Skeletal muscle tissue (tissue), 5 donors: ENCODE measurements around the gene KRTAP10-11. TPM values are rescaled to one million over a fixed set of nuclear protein-coding genes. Genes with fewer than 3 reads are reported as not detected.

ENCODE experiments used
- H3K27ac ChIP-seq: one replicate; pipeline ENCODE4 v1.7.0; 2013; ENCODE audit warnings: mild to moderate bottlenecking, low read depth, low read length, inconsistent platforms
- H3K27me3 ChIP-seq, 3 donors: one replicate each; pipeline ENCODE4 v1.7.0; 2013; ENCODE audit warnings: low read length in 3 of 3; ENCODE audit not compliant: control insufficient read depth in 3 of 3, insufficient read depth in 3 of 3
- H3K36me3 ChIP-seq, 3 donors: one replicate each; pipeline ENCODE4 v1.7.0; 2013; ENCODE audit warnings: low read length in 3 of 3; ENCODE audit not compliant: control insufficient read depth in 3 of 3, insufficient read depth in 3 of 3
- H3K4me1 ChIP-seq, 3 donors: one replicate each; pipeline ENCODE4 v1.7.0; 2013; ENCODE audit warnings: low read length in 3 of 3, mild to moderate bottlenecking in 3 of 3; ENCODE audit not compliant: control insufficient read depth in 3 of 3, insufficient read depth in 3 of 3
- H3K4me3 ChIP-seq, 3 donors: one replicate each; pipeline ENCODE4 v1.7.0; 2013; ENCODE audit warnings: low read length in 3 of 3
- H3K9ac ChIP-seq, 3 donors: one replicate each; pipeline ENCODE4 v1.7.0; 2013; ENCODE audit warnings: low read length in 3 of 3, mild to moderate bottlenecking in 3 of 3, moderate library complexity in 2 of 3, low read depth in 1 of 3
- H3K9me3 ChIP-seq, 3 donors: one replicate each; pipeline ENCODE4 v1.7.0; 2013; ENCODE audit warnings: low read length in 3 of 3; ENCODE audit not compliant: control insufficient read depth in 3 of 3
- small RNA-seq: library from RNA; depleted of rRNA; stranded (forward); fragments of <200 nt; gene quantifications from one replicate; pipeline ENCODE3, GENCODE V24; 2014
- total RNA-seq: library from RNA; depleted of rRNA; stranded (reverse); fragments of >200 nt; gene quantifications from one replicate; pipeline ENCODE4 v1.2.3, GENCODE V29; 2014
- donor health status: Osteomylitis.

Gene KRTAP10-11
- total RNA-seq, 1 donor from 2014 or later = not detected

GRCh38 chr21:44691686-44692085, 45.5 kb downstream of the KRTAP10-11 start:
- Histone ChIP-seq H3K9me3 (peaks cover 3 to 11% (median 5%) of the 10 kb centered on the region in 3 donors), H3K27ac (no peak overlapping the region), H3K4me1 (no peaks in the 10 kb centered on the region), H3K27me3 (peaks cover 10 to 28% (median 21%) of the 10 kb centered on the region in 3 donors), H3K9ac (no peak overlapping the region), H3K4me3 (no peak overlapping the region), H3K36me3 (no peaks in the 10 kb centered on the region)

- Histone ChIP-seq H3K9ac (no peak overlapping the region), H3K9me3 (peaks cover 3 to 11% (median 5%) of the 10 kb centered on the region in 3 donors), H3K27me3 (peaks cover 11 to 26% (median 16%) of the 10 kb centered on the region in 3 donors), H3K4me1 (no peaks in the 10 kb centered on the region), H3K36me3 (no peaks in the 10 kb centered on the region), H3K4me3 (no peak overlapping the region), H3K27ac (no peak overlapping the region)
Observed at GRCh38 chr21:44692798-44693512, 46.7 kb downstream of the KRTAP10-11 start.

GRCh38 chr21:44694776-44695175, 48.6 kb downstream of the KRTAP10-11 start:
- no peaks in the 10 kb centered on the region for H3K4me1 ChIP-seq
- no peak overlapping the region for H3K4me3 ChIP-seq
- peaks cover 20 to 27% (median 26%) of the 10 kb centered on the region in 3 donors for H3K27me3 ChIP-seq
- H3K9ac ChIP-seq = no peak overlapping the region
- peaks cover 3 to 11% (median 5%) of the 10 kb centered on the region in 3 donors for H3K9me3 ChIP-seq
- no peak overlapping the region for H3K27ac ChIP-seq
- no peaks in the 10 kb centered on the region for H3K36me3 ChIP-seq

GRCh38 chr21:44695184-44695583, 49.0 kb downstream of the KRTAP10-11 start:
- peaks cover 24 to 31% (median 30%) of the 10 kb centered on the region in 3 donors for H3K27me3 ChIP-seq

GRCh38 chr21:44695641-44696040, 49.4 kb downstream of the KRTAP10-11 start:
- H3K36me3 ChIP-seq = no peaks in the 10 kb centered on the region

More at GRCh38 chr21:44695184-44695583, 49.0 kb downstream of the KRTAP10-11 start:
- Histone ChIP-seq H3K4me3 (no peak overlapping the region), H3K9ac (no peak overlapping the region), H3K36me3 (no peaks in the 10 kb centered on the region), H3K27ac (no peak overlapping the region), H3K4me1 (no peaks in the 10 kb centered on the region), H3K9me3 (peaks cover 3 to 11% (median 5%) of the 10 kb centered on the region in 3 donors)

GRCh38 chr21:44696572-44696971, 50.4 kb downstream of the KRTAP10-11 start:
- Histone ChIP-seq H3K4me3 (no peak overlapping the region), H3K4me1 (no peaks in the 10 kb centered on the region), H3K36me3 (no peaks in the 10 kb centered on the region), H3K27ac (no peak overlapping the region), H3K9me3 (peaks cover 3 to 11% (median 5%) of the 10 kb centered on the region in 3 donors), H3K9ac (no peak overlapping the region), H3K27me3 (peaks cover 38 to 45% (median 44%) of the 10 kb centered on the region in 3 donors)

More at GRCh38 chr21:44695641-44696040, 49.4 kb downstream of the KRTAP10-11 start:
- H3K9me3 ChIP-seq = peaks cover 3 to 11% (median 5%) of the 10 kb centered on the region in 3 donors
- no peak overlapping the region for H3K9ac ChIP-seq
- no peak overlapping the region for H3K27ac ChIP-seq
- no peak overlapping the region for H3K4me3 ChIP-seq
- H3K27me3 ChIP-seq = peaks cover 28 to 36% (median 35%) of the 10 kb centered on the region in 3 donors
- H3K4me1 ChIP-seq = no peaks in the 10 kb centered on the region

Small RNAs within 50 kb of the gene (small RNA-seq; reads per million reads assigned to genes)
- gene KRTAP12-6P = not detected

Other genes starting within 250 kb of the KRTAP10-11 start
- 0.52 TPM for gene LRRC3, start 190.9 kb upstream of the KRTAP10-11 start, total RNA-seq
- not detected for gene KRTAP10-1, start 106.2 kb upstream of the KRTAP10-11 start, total RNA-seq
- gene KRTAP10-2, start 94.9 kb upstream of the KRTAP10-11 start, total RNA-seq = not detected
- gene KRTAP10-3, start 87.6 kb upstream of the KRTAP10-11 start, total RNA-seq = not detected
- gene KRTAP10-4, start 72.7 kb upstream of the KRTAP10-11 start, total RNA-seq = not detected
- not detected for gene KRTAP10-5, start 65.8 kb upstream of the KRTAP10-11 start, total RNA-seq
- gene KRTAP10-6, start 53.9 kb upstream of the KRTAP10-11 start, total RNA-seq = not detected
- not detected for gene KRTAP10-7, start 45.8 kb upstream of the KRTAP10-11 start, total RNA-seq
- not detected for gene KRTAP10-8, start 34.3 kb upstream of the KRTAP10-11 start, total RNA-seq
- not detected for gene KRTAP10-9, start 19.3 kb upstream of the KRTAP10-11 start, total RNA-seq
- not detected for gene KRTAP10-10, start 9.1 kb upstream of the KRTAP10-11 start, total RNA-seq
- not detected for gene KRTAP12-4, start 8.2 kb downstream of the KRTAP10-11 start, total RNA-seq
- gene KRTAP12-3, start 11.5 kb downstream of the KRTAP10-11 start, total RNA-seq = not detected
- not detected for gene KRTAP12-2, start 20.5 kb downstream of the KRTAP10-11 start, total RNA-seq
- gene KRTAP12-1, start 35.7 kb downstream of the KRTAP10-11 start, total RNA-seq = not detected
- gene KRTAP10-12, start 50.8 kb downstream of the KRTAP10-11 start, total RNA-seq = not detected
- not detected for gene TSPEAR, start 65.2 kb downstream of the KRTAP10-11 start, total RNA-seq
- 60.5 TPM for gene UBE2G2, start 155.4 kb downstream of the KRTAP10-11 start, total RNA-seq
- gene SUMO3, start 171.6 kb downstream of the KRTAP10-11 start, total RNA-seq = 28.7 TPM
- 98.1 TPM for gene PTTG1IP, start 227.3 kb downstream of the KRTAP10-11 start, total RNA-seq